Activated CD4-positive, alpha-beta T cell treated with anti-CD3 and anti-CD28 coated beads for 4 hours (primary cell): ENCODE data around the gene STAB2.

Source experiments
- DNase-seq, 2 donors: peaks; one replicate each; pipeline ENCODE4 v3.0.0-alpha.2; 2020

The STAB2 gene

GRCh38 chr12:103586791-103587370 is at the start of gene STAB2:
TSS of gene STAB2 (plus strand) at chr12:103587273. CDS start at chr12:103587477, 204 bp downstream.
- DNase-seq = no peak

GRCh38 chr12:103538397-103538796 is 48.7 kb upstream of the STAB2 start:
- DNase-seq = no peak

GRCh38 chr12:103540319-103540718 is 46.8 kb upstream of the STAB2 start:
- DNase-seq = no peak

GRCh38 chr12:103542078-103542477 is 45.0 kb upstream of the STAB2 start:
- no peak for DNase-seq

- no peak for DNase-seq
These were observed 40.1 kb upstream of the STAB2 start for GRCh38 chr12:103546959-103547358.

GRCh38 chr12:103547376-103547775 is 39.7 kb upstream of the STAB2 start:
- DNase-seq = no peak

GRCh38 chr12:103547929-103548328 is 39.1 kb upstream of the STAB2 start:
- no peak for DNase-seq

- DNase-seq = peak; percentile 41 to 68
These were observed 38.2 kb upstream of the STAB2 start for GRCh38 chr12:103548622-103549601.

- no peak for DNase-seq
These were observed 30.0 kb upstream of the STAB2 start for GRCh38 chr12:103556890-103557627.

GRCh38 chr12:103557628-103558010 is 29.5 kb upstream of the STAB2 start:
- no peak for DNase-seq

GRCh38 chr12:103558879-103559278 is 28.2 kb upstream of the STAB2 start:
- DNase-seq = no peak

GRCh38 chr12:103560604-103561101 is 26.4 kb upstream of the STAB2 start:
- DNase-seq = no peak

- DNase-seq = no peak
These were observed 25.9 kb upstream of the STAB2 start for GRCh38 chr12:103561174-103561573.

GRCh38 chr12:103566398-103566797 is 20.7 kb upstream of the STAB2 start:
- DNase-seq = no peak

GRCh38 chr12:103569278-103569677 is 17.8 kb upstream of the STAB2 start:
- DNase-seq = no peak

GRCh38 chr12:103571286-103571685 is 15.8 kb upstream of the STAB2 start:
- DNase-seq = no peak

GRCh38 chr12:103572312-103573045 is 14.6 kb upstream of the STAB2 start:
- DNase-seq = no peak

- no peak for DNase-seq
These were observed 13.9 kb upstream of the STAB2 start for GRCh38 chr12:103573185-103573584.

GRCh38 chr12:103578926-103579325 is 8.1 kb upstream of the STAB2 start:
- no peak for DNase-seq

- no peak for DNase-seq
These were observed 7.0 kb upstream of the STAB2 start for GRCh38 chr12:103580026-103580425.

GRCh38 chr12:103583008-103583407 is 4.1 kb upstream of the STAB2 start:
- DNase-seq = no peak

- DNase-seq = no peak
These were observed 941 bp upstream of the STAB2 start for GRCh38 chr12:103586132-103586531.

GRCh38 chr12:103588680-103589079 is 1.6 kb downstream of the STAB2 start:
- no peak for DNase-seq
